HEK293 (cell line): ENCODE data around the gene BCKDHB.

Experiments
- BCL11A ChIP-seq: fragments of 450-650 bp; formaldehyde crosslinking; IDR thresholded peaks from 2 replicates; pipeline ENCODE4 v1.5.1; 2016; ENCODE audit warnings: low read depth, missing biosample characterization, missing genetic modification characterization
- HOXC10 ChIP-seq: sonication (generic); formaldehyde crosslinking; IDR thresholded peaks from 2 replicates; pipeline ENCODE4 v1.8.1; 2023; ENCODE audit warnings: mild to moderate bottlenecking, missing genetic modification reagents
- KLF7 ChIP-seq: fragments of 450-650 bp; formaldehyde crosslinking; IDR thresholded peaks from 2 replicates; pipeline ENCODE4 v1.5.1; 2016; ENCODE audit warnings: missing biosample characterization, missing genetic modification characterization, borderline replicate concordance
- KLF8 ChIP-seq: fragments of 450-650 bp; formaldehyde crosslinking; IDR thresholded peaks from 2 replicates; pipeline ENCODE4 v1.5.1; 2016; ENCODE audit warnings: missing biosample characterization, missing genetic modification characterization
- MYNN ChIP-seq: fragments of 450-650 bp; formaldehyde crosslinking; IDR thresholded peaks from 2 replicates; pipeline ENCODE4 v1.5.1; 2016; ENCODE audit warnings: missing biosample characterization, missing genetic modification characterization, borderline replicate concordance
- MZF1 ChIP-seq: fragments of 450-650 bp; formaldehyde crosslinking; IDR thresholded peaks from 2 replicates; pipeline ENCODE4 v1.5.1; 2017; ENCODE audit warnings: missing biosample characterization, missing genetic modification characterization, borderline replicate concordance
- ZBTB17 ChIP-seq: fragments of 450-650 bp; formaldehyde crosslinking; IDR thresholded peaks from 2 replicates; pipeline ENCODE4 v1.5.1; 2016; ENCODE audit warnings: missing biosample characterization, missing genetic modification characterization
- ZBTB7A ChIP-seq: fragments of 450-650 bp; formaldehyde crosslinking; IDR thresholded peaks from 2 replicates; pipeline ENCODE4 v1.5.1; 2016; ENCODE audit warnings: low read depth, missing biosample characterization, missing genetic modification characterization
- ZNF140 ChIP-seq: fragments of 450-650 bp; formaldehyde crosslinking; IDR thresholded peaks from 2 replicates; pipeline ENCODE4 v1.5.1; 2016; ENCODE audit warnings: missing biosample characterization, missing genetic modification characterization
- ZNF184 ChIP-seq: fragments of 450-650 bp; IDR thresholded peaks from 2 replicates; pipeline ENCODE4 v1.5.1; 2018; ENCODE audit warnings: missing biosample characterization, mild to moderate bottlenecking, missing genetic modification characterization
- ZNF202 ChIP-seq: fragments of 450-650 bp; formaldehyde crosslinking; IDR thresholded peaks from 2 replicates; pipeline ENCODE4 v1.5.1; 2016; ENCODE audit warnings: missing biosample characterization, missing genetic modification characterization, borderline replicate concordance
- ZNF239 ChIP-seq: fragments of 450-650 bp; formaldehyde crosslinking; IDR thresholded peaks from 2 replicates; pipeline ENCODE4 v1.5.1; 2016; ENCODE audit warnings: missing biosample characterization, missing genetic modification characterization
- ZNF248 ChIP-seq: fragments of 450-650 bp; formaldehyde crosslinking; IDR thresholded peaks from 2 replicates; pipeline ENCODE4 v1.5.1; 2017; ENCODE audit warnings: missing biosample characterization, missing genetic modification characterization
- ZNF335 ChIP-seq: fragments of 450-650 bp; formaldehyde crosslinking; conservative IDR thresholded peaks from 2 replicates; pipeline ENCODE4 v1.5.1; 2016; ENCODE audit warnings: missing biosample characterization, missing genetic modification characterization
- ZNF404 ChIP-seq: fragments of 450-650 bp; formaldehyde crosslinking; IDR thresholded peaks from 2 replicates; pipeline ENCODE4 v1.5.1; 2017; ENCODE audit warnings: missing biosample characterization, missing genetic modification characterization
- ZNF433 ChIP-seq: fragments of 450-650 bp; formaldehyde crosslinking; IDR thresholded peaks from 2 replicates; pipeline ENCODE4 v1.5.1; 2016; ENCODE audit warnings: missing biosample characterization, missing genetic modification characterization, low read depth
- ZNF473 ChIP-seq: fragments of 450-650 bp; formaldehyde crosslinking; IDR thresholded peaks from 2 replicates; pipeline ENCODE4 v1.5.1; 2017; ENCODE audit warnings: missing biosample characterization, missing genetic modification characterization
- ZNF548 ChIP-seq: fragments of 450-650 bp; formaldehyde crosslinking; IDR thresholded peaks from 2 replicates; pipeline ENCODE4 v1.5.1; 2016; ENCODE audit warnings: missing biosample characterization, missing genetic modification characterization
- ZNF600 ChIP-seq: fragments of 450-650 bp; formaldehyde crosslinking; IDR thresholded peaks from 2 replicates; pipeline ENCODE4 v1.5.1; 2016; ENCODE audit warnings: missing biosample characterization, missing genetic modification characterization
- ZNF768 ChIP-seq: fragments of 450-650 bp; formaldehyde crosslinking; IDR thresholded peaks from 2 replicates; pipeline ENCODE4 v1.5.1; 2018; ENCODE audit warnings: missing biosample characterization, mild to moderate bottlenecking, missing genetic modification characterization
- ZSCAN23 ChIP-seq: fragments of 450-650 bp; formaldehyde crosslinking; IDR thresholded peaks from 2 replicates; pipeline ENCODE4 v1.5.1; 2016; ENCODE audit warnings: missing biosample characterization, missing genetic modification characterization
- TF ChIP-seq, protein P1 (sequence below): fragments of 450-650 bp; IDR thresholded peaks from 2 replicates; pipeline ENCODE4 v1.5.1; 2018; ENCODE audit warnings: missing biosample characterization, mild to moderate bottlenecking, missing genetic modification characterization
- TF ChIP-seq, protein P2 (sequence below): fragments of 450-650 bp; formaldehyde crosslinking; IDR thresholded peaks from 2 replicates; pipeline ENCODE4 v1.5.1; 2016; ENCODE audit warnings: missing biosample characterization, missing genetic modification characterization
- TF ChIP-seq, protein P3 (sequence below): fragments of 450-650 bp; formaldehyde crosslinking; IDR thresholded peaks from 2 replicates; pipeline ENCODE4 v1.5.1; 2017; ENCODE audit warnings: missing biosample characterization, missing genetic modification characterization
- TF ChIP-seq, protein P4 (sequence below): fragments of 450-650 bp; formaldehyde crosslinking; IDR thresholded peaks from 2 replicates; pipeline ENCODE4 v1.5.1; 2016; ENCODE audit warnings: missing biosample characterization, missing genetic modification characterization
- TF ChIP-seq, protein P5 (sequence below): fragments of 450-650 bp; formaldehyde crosslinking; IDR thresholded peaks from 2 replicates; pipeline ENCODE4 v1.5.1; 2016; ENCODE audit warnings: missing biosample characterization, missing genetic modification characterization
- TF ChIP-seq, protein P6 (sequence below): fragments of 450-650 bp; formaldehyde crosslinking; IDR thresholded peaks from 2 replicates; pipeline ENCODE4 v1.5.1; 2016; ENCODE audit warnings: missing biosample characterization, missing genetic modification characterization, low read depth
- TF ChIP-seq, protein P7 (sequence below): fragments of 450-650 bp; formaldehyde crosslinking; IDR thresholded peaks from 2 replicates; pipeline ENCODE4 v1.5.1; 2017; ENCODE audit warnings: missing biosample characterization, missing genetic modification characterization

The BCKDHB gene

DNA sequence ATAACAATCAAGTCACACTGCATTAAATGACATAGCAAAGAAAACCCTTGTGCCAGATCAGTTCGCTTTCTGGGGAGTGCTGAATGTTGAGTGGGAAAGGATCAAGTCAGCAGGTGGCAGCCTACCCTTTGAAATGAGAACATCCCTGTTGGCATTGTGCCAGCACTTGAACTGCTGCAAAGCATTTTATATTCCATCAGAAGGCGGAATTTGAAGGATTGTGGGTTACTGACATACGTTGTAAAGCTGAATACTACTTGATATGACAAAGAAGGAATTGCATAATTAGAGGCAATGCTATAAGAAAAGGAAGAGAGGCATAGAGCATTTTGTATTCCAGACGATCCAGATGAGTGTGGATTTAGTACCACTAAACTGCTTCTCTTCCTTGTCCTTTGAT is 26.5 kb downstream of the BCKDHB start (continued):
- TF ChIP-seq, protein P1, sequence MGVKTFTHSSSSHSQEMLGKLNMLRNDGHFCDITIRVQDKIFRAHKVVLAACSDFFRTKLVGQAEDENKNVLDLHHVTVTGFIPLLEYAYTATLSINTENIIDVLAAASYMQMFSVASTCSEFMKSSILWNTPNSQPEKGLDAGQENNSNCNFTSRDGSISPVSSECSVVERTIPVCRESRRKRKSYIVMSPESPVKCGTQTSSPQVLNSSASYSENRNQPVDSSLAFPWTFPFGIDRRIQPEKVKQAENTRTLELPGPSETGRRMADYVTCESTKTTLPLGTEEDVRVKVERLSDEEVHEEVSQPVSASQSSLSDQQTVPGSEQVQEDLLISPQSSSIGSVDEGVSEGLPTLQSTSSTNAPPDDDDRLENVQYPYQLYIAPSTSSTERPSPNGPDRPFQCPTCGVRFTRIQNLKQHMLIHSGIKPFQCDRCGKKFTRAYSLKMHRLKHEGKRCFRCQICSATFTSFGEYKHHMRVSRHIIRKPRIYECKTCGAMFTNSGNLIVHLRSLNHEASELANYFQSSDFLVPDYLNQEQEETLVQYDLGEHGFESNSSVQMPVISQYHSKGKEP: peak; percentile 95
- TF ChIP-seq MYNN (tag by site-specific recombination) (no peak), ZNF335 (tag by site-specific recombination) (no peak), KLF7 (tag by site-specific recombination) (no peak), ZBTB17 (tag by site-specific recombination) (no peak), ZNF404 (no peak), ZSCAN23 (no peak), ZNF248 (no peak), KLF8 (tag by site-specific recombination) (no peak), BCL11A (no peak), ZNF239 (tag by site-specific recombination) (no peak), ZNF548 (tag by site-specific recombination) (no peak), ZNF473 (no peak), ZNF140 (tag by site-specific recombination) (no peak), ZNF433 (tag by site-specific recombination) (no peak), HOXC10 (CRISPR knock-in tag) (no peak), ZNF600 (tag by site-specific recombination) (no peak), ZNF184 (tag by site-specific recombination) (peak; percentile 93), ZNF202 (tag by site-specific recombination) (no peak), ZBTB7A (tag by site-specific recombination) (no peak), ZNF768 (tag by site-specific recombination) (no peak), MZF1 (peak; percentile 54; the same call in 1 of the 2 replicates)
- TF ChIP-seq, protein P2, sequence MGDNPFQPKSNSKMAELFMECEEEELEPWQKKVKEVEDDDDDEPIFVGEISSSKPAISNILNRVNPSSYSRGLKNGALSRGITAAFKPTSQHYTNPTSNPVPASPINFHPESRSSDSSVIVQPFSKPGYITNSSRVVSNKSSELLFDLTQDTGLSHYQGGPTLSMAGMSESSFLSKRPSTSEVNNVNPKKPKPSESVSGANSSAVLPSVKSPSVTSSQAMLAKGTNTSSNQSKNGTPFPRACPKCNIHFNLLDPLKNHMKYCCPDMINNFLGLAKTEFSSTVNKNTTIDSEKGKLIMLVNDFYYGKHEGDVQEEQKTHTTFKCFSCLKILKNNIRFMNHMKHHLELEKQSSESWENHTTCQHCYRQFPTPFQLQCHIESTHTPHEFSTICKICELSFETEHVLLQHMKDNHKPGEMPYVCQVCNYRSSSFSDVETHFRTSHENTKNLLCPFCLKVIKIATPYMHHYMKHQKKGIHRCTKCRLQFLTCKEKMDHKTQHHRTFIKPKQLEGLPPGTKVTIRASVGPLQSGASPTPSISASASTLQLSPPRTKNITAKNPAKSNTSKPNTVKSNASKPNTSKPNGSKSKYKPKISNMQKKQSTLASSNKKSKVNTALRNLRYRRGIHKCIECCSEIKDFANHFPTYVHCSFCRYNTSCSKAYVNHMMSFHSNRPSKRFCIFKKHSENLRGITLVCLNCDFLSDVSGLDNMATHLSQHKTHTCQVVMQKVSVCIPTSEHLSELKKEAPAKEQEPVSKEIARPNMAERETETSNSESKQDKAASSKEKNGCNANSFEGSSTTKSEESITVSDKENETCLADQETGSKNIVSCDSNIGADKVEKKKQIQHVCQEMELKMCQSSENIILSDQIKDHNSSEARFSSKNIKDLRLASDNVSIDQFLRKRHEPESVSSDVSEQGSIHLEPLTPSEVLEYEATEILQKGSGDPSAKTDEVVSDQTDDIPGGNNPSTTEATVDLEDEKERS (tag by site-specific recombination): no peak
- TF ChIP-seq, protein P3, sequence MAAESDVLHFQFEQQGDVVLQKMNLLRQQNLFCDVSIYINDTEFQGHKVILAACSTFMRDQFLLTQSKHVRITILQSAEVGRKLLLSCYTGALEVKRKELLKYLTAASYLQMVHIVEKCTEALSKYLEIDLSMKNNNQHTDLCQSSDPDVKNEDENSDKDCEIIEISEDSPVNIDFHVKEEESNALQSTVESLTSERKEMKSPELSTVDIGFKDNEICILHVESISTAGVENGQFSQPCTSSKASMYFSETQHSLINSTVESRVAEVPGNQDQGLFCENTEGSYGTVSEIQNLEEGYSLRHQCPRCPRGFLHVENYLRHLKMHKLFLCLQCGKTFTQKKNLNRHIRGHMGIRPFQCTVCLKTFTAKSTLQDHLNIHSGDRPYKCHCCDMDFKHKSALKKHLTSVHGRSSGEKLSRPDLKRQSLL (tag by site-specific recombination): no peak
- TF ChIP-seq, protein P4, sequence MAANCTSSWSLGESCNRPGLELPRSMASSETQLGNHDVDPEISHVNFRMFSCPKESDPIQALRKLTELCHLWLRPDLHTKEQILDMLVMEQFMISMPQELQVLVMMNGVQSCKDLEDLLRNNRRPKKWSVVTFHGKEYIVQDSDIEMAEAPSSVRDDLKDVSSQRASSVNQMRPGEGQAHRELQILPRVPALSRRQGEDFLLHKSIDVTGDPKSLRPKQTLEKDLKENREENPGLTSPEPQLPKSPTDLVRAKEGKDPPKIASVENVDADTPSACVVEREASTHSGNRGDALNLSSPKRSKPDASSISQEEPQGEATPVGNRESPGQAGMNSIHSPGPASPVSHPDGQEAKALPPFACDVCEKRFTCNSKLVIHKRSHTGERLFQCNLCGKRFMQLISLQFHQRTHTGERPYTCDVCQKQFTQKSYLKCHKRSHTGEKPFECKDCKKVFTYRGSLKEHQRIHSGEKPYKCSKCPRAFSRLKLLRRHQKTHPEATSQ (tag by site-specific recombination): no peak
- TF ChIP-seq, protein P5, sequence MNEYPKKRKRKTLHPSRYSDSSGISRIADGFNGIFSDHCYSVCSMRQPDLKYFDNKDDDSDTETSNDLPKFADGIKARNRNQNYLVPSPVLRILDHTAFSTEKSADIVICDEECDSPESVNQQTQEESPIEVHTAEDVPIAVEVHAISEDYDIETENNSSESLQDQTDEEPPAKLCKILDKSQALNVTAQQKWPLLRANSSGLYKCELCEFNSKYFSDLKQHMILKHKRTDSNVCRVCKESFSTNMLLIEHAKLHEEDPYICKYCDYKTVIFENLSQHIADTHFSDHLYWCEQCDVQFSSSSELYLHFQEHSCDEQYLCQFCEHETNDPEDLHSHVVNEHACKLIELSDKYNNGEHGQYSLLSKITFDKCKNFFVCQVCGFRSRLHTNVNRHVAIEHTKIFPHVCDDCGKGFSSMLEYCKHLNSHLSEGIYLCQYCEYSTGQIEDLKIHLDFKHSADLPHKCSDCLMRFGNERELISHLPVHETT (tag by site-specific recombination): no peak
- TF ChIP-seq, protein P6, sequence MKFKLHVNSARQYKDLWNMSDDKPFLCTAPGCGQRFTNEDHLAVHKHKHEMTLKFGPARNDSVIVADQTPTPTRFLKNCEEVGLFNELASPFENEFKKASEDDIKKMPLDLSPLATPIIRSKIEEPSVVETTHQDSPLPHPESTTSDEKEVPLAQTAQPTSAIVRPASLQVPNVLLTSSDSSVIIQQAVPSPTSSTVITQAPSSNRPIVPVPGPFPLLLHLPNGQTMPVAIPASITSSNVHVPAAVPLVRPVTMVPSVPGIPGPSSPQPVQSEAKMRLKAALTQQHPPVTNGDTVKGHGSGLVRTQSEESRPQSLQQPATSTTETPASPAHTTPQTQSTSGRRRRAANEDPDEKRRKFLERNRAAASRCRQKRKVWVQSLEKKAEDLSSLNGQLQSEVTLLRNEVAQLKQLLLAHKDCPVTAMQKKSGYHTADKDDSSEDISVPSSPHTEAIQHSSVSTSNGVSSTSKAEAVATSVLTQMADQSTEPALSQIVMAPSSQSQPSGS (tag by site-specific recombination): no peak
- TF ChIP-seq, protein P7, sequence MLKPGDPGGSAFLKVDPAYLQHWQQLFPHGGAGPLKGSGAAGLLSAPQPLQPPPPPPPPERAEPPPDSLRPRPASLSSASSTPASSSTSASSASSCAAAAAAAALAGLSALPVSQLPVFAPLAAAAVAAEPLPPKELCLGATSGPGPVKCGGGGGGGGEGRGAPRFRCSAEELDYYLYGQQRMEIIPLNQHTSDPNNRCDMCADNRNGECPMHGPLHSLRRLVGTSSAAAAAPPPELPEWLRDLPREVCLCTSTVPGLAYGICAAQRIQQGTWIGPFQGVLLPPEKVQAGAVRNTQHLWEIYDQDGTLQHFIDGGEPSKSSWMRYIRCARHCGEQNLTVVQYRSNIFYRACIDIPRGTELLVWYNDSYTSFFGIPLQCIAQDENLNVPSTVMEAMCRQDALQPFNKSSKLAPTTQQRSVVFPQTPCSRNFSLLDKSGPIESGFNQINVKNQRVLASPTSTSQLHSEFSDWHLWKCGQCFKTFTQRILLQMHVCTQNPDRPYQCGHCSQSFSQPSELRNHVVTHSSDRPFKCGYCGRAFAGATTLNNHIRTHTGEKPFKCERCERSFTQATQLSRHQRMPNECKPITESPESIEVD: peak; percentile 60
